Stimulated activated effector memory CD8-positive, alpha-beta T cell treated with anti-CD3 and anti-CD28 coated beads, Interleukin-12 subunit alpha, Interleukin-12 subunit beta, amount 100 ng/mL, for 72 hours (primary cell): Measurements from ENCODE around the gene PSMA2.
A peak's percentile ranks its signal among the peaks of the same experiment; 100 is the strongest.
"Not testable (repeated sequence)": the region's sequence is repeated elsewhere in the genome, so short reads cannot be mapped to it uniquely, and the experiment has no call there.

ENCODE experiments used
- ATAC-seq: fragments of 150-1000 bp; cut with Tn5 transposase; 2 replicates; pipeline ENCODE4 v1.10.0; 2021
- DNase-seq, 2 donors: peaks; one replicate each; pipeline ENCODE4 v3.0.0; 2021 to 2022; ENCODE audit warnings: low spot score in 2 of 2
- H3K27ac Mint-ChIP-seq: one replicate; pipeline ENCODE4 v1.8.0; 2022; ENCODE audit warnings: mild to moderate bottlenecking, mixed read lengths
- H3K36me3 Mint-ChIP-seq: one replicate; pipeline ENCODE4 v1.8.0; 2022; ENCODE audit warnings: mild to moderate bottlenecking, mixed read lengths
- H3K4me1 Mint-ChIP-seq: one replicate; pipeline ENCODE4 v1.8.0; 2022; ENCODE audit warnings: mixed read lengths
- H3K4me3 Mint-ChIP-seq: one replicate; pipeline ENCODE4 v1.8.0; 2022; ENCODE audit warnings: mild to moderate bottlenecking, mixed read lengths
- H3K9me3 Mint-ChIP-seq: one replicate; pipeline ENCODE4 v1.8.0; 2022; ENCODE audit warnings: mixed read lengths

PSMA2 gene

GRCh38 chr7:42886893-42887505 is 45.0 kb downstream of the PSMA2 start:
- Mint-ChIP-seq H3K4me3 (peak overlapping the region; percentile 71), H3K27ac (no peak overlapping the region), H3K4me1 (peaks cover 17% of the 10 kb centered on the region), H3K36me3 (no peaks in the 10 kb centered on the region), H3K9me3 (no peaks in the 10 kb centered on the region)
- ATAC-seq: no peak
- no peak for DNase-seq

- Mint-ChIP-seq H3K4me1 (peaks cover 17% of the 10 kb centered on the region), H3K4me3 (no peak overlapping the region), H3K9me3 (no peaks in the 10 kb centered on the region), H3K27ac (no peak overlapping the region), H3K36me3 (no peaks in the 10 kb centered on the region)
- ATAC-seq: no peak
- DNase-seq: no peak
These were observed 45.8 kb downstream of the PSMA2 start for GRCh38 chr7:42886129-42886528.

- H3K27ac Mint-ChIP-seq, ATAC-seq, H3K9me3 Mint-ChIP-seq, H3K4me3 Mint-ChIP-seq, H3K36me3 Mint-ChIP-seq, DNase-seq: not testable (repeated sequence)
- peaks cover 17% of the 10 kb centered on the region for H3K4me1 Mint-ChIP-seq
These were observed 46.8 kb downstream of the PSMA2 start for GRCh38 chr7:42885183-42885582.

GRCh38 chr7:42883950-42884349 is 48.0 kb downstream of the PSMA2 start:
- Mint-ChIP-seq H3K27ac (no peak overlapping the region), H3K9me3 (no peaks in the 10 kb centered on the region), H3K4me3 (no peak overlapping the region), H3K36me3 (no peaks in the 10 kb centered on the region), H3K4me1 (peaks cover 12% of the 10 kb centered on the region)
- DNase-seq: no peak
- ATAC-seq: no peak

GRCh38 chr7:42880392-42880791 is 51.6 kb downstream of the PSMA2 start:
- no peak overlapping the region for H3K4me3 Mint-ChIP-seq
- ATAC-seq: no peak
- H3K9me3 Mint-ChIP-seq: no peaks in the 10 kb centered on the region
- DNase-seq: no peak
- no peak overlapping the region for H3K27ac Mint-ChIP-seq
- no peaks in the 10 kb centered on the region for H3K4me1 Mint-ChIP-seq
- no peaks in the 10 kb centered on the region for H3K36me3 Mint-ChIP-seq

- DNase-seq (no peak), ATAC-seq (peak; percentile 34)
- H3K9me3 Mint-ChIP-seq: no peaks in the 10 kb centered on the region
- H3K27ac Mint-ChIP-seq: no peak overlapping the region
- no peaks in the 10 kb centered on the region for H3K4me1 Mint-ChIP-seq
- no peaks in the 10 kb centered on the region for H3K36me3 Mint-ChIP-seq
- H3K4me3 Mint-ChIP-seq: no peak overlapping the region
These were observed 53.7 kb downstream of the PSMA2 start for GRCh38 chr7:42878303-42878702.

- Mint-ChIP-seq H3K27ac (no peak overlapping the region), H3K4me1 (no peaks in the 10 kb centered on the region), H3K36me3 (no peaks in the 10 kb centered on the region), H3K4me3 (no peak overlapping the region), H3K9me3 (no peaks in the 10 kb centered on the region)
- ATAC-seq (no peak), DNase-seq (no peak)
These were observed 54.1 kb downstream of the PSMA2 start for GRCh38 chr7:42877862-42878261.

- H3K4me3 Mint-ChIP-seq: no peak overlapping the region
- peak; percentile 79 for ATAC-seq
These were observed 55.5 kb downstream of the PSMA2 start for GRCh38 chr7:42876182-42877068.

GRCh38 chr7:42869131-42870020 is 62.6 kb downstream of the PSMA2 start:
- H3K9me3 Mint-ChIP-seq: no peaks in the 10 kb centered on the region
- peaks cover 25% of the 10 kb centered on the region for H3K4me1 Mint-ChIP-seq
- DNase-seq: peak; percentile 16 to 74
- H3K36me3 Mint-ChIP-seq: peaks cover 11% of the 10 kb centered on the region
- peak; percentile 100 for ATAC-seq
- peak overlapping the region; percentile 87 for H3K27ac Mint-ChIP-seq
- H3K4me3 Mint-ChIP-seq: peak overlapping the region; percentile 33

More at GRCh38 chr7:42876182-42877068, 55.5 kb downstream of the PSMA2 start:
- DNase-seq: peak; percentile 35 to 72
- H3K27ac Mint-ChIP-seq: no peak overlapping the region
- H3K36me3 Mint-ChIP-seq: no peaks in the 10 kb centered on the region
- no peaks in the 10 kb centered on the region for H3K4me1 Mint-ChIP-seq
- no peaks in the 10 kb centered on the region for H3K9me3 Mint-ChIP-seq

GRCh38 chr7:42868480-42868879 is 63.5 kb downstream of the PSMA2 start:
- no peak for ATAC-seq
- no peak for DNase-seq
- peak overlapping the region; percentile 33 for H3K4me3 Mint-ChIP-seq
- no peak overlapping the region for H3K27ac Mint-ChIP-seq
- peaks cover 11% of the 10 kb centered on the region for H3K36me3 Mint-ChIP-seq
- peaks cover 3% of the 10 kb centered on the region for H3K9me3 Mint-ChIP-seq
- H3K4me1 Mint-ChIP-seq: peaks cover 25% of the 10 kb centered on the region
